Panc1 (cell line): ENCODE results near the gene SLC35F1. TPM values are rescaled to one million over a fixed set of nuclear protein-coding genes. Genes with fewer than 3 reads are reported as not detected.

ENCODE experiments used
- ATAC-seq: fragments of 200-7000 bp; cut with Tn5 transposase; 2 replicates; pipeline ENCODE4 v1.9.1; 2020; ENCODE audit warnings: mild to moderate bottlenecking, moderate library complexity
- BruUV-seq: library from RNA; stranded (reverse); fragments of 400-500 nt; replicated peaks from 2 replicates; lab custom pipeline; 2021; lab: Mats Ljungman, UMichigan
- CTCF ChIA-PET: fragments of 300-600 bp; sonication (Branson Sonifier 250); formaldehyde crosslinking; loops from one replicate; lab custom pipeline; 2022; ENCODE audit warnings: antibody characterized with exemption; lab: Charles Lee
- POLR2A ChIA-PET: fragments of 300-600 bp; sonication (Branson Sonifier 250); formaldehyde crosslinking; loops from one replicate; lab custom pipeline; 2022; ENCODE audit warnings: antibody characterized with exemption; lab: Charles Lee
- DNase-seq: peaks from one replicate; pipeline ENCODE4 v3.0.0-alpha.2; 2010; ENCODE audit warnings: low read depth, low spot score
- H3K27ac ChIP-seq: 2 replicates; pipeline ENCODE4 v1.5.1; 2011; ENCODE audit warnings: mild to moderate bottlenecking, low read length, inconsistent platforms
- H3K27me3 ChIP-seq: fragments of 200-500 bp; sonication (Bioruptor generic); 2 replicates; pipeline ENCODE4 v1.6.0; 2014; ENCODE audit warnings: low read length, inconsistent platforms; ENCODE audit not compliant: control insufficient read depth, insufficient read depth
- H3K36me3 ChIP-seq: fragments of 200-500 bp; sonication (Bioruptor generic); 2 replicates; pipeline ENCODE4 v1.5.1; 2014; ENCODE audit warnings: inconsistent platforms, mild to moderate bottlenecking, low read length, moderate library complexity; ENCODE audit not compliant: control insufficient read depth, insufficient read depth
- H3K4me1 ChIP-seq: 2 replicates; pipeline ENCODE4 v1.5.1; 2011; ENCODE audit warnings: inconsistent platforms, mild to moderate bottlenecking, low read length, moderate library complexity; ENCODE audit not compliant: control insufficient read depth, insufficient read depth
- H3K4me3 ChIP-seq, 2 experiments: 2 replicates each; pipeline ENCODE4 v1.5.1; 2011 to 2012; ENCODE audit warnings: low read depth in 2 of 2, low read length in 2 of 2, mild to moderate bottlenecking in 2 of 2, inconsistent platforms in 1 of 2, moderate library complexity in 1 of 2
- H3K9me3 ChIP-seq: fragments of 200-500 bp; sonication (Bioruptor generic); 2 replicates; pipeline ENCODE4 v1.5.1; 2014; ENCODE audit warnings: low read depth, mild to moderate bottlenecking, inconsistent platforms, low read length, moderate library complexity; ENCODE audit not compliant: control insufficient read depth, insufficient read depth
- POLR2AphosphoS5 ChIP-seq: IDR thresholded peaks from 2 replicates; pipeline ENCODE4 v1.6.1; 2012; ENCODE audit warnings: mild to moderate bottlenecking, low read depth, low read length, moderate library complexity
- SIN3A ChIP-seq: IDR thresholded peaks from 2 replicates; pipeline ENCODE4 v1.6.1; 2012; ENCODE audit warnings: low read depth, mild to moderate bottlenecking, low read length, moderate library complexity, borderline replicate concordance; ENCODE audit not compliant: insufficient read depth
- TCF7L2 ChIP-seq: IDR thresholded peaks from 2 replicates; pipeline ENCODE4 v1.6.1; 2011; ENCODE audit warnings: mild to moderate bottlenecking, low read depth, low read length, inconsistent platforms
- in situ Hi-C: cut with HindIII; loops from 2 replicates; pipeline ENCODE4 v1.10.0; 2016; ENCODE audit warnings: low sequenced_read_pairs, low pct_unique_long_range_greater_than_20kb
- intact Hi-C: fragments of 100-400 bp; cut with micrococcal nuclease; formaldehyde crosslinking; loops from one replicate; pipeline ENCODE4 v1.10.0; 2022; ENCODE audit not compliant: unreplicated experiment
- total RNA-seq: library from RNA; stranded (reverse); gene quantifications from one replicate; pipeline ENCODE4 v1.2.1, GENCODE V29; 2021; ENCODE audit not compliant: unreplicated experiment
- TF ChIP-seq, protein P1 (sequence below), 2 experiments: IDR thresholded peaks; 2 replicates each; pipeline ENCODE4 v1.6.1; 2011 to 2012; ENCODE audit warnings: low read depth in 2 of 2, control low read depth in 1 of 2, low read length in 1 of 2, mild to moderate bottlenecking in 1 of 2, moderate library complexity in 1 of 2; ENCODE audit not compliant: insufficient read depth in 1 of 2
- TF ChIP-seq, protein P2 (sequence below): fragments of 450-650 bp; IDR thresholded peaks from 2 replicates; pipeline ENCODE4 v1.5.1; 2017; ENCODE audit warnings: mild to moderate bottlenecking

The SLC35F1 gene
- total RNA-seq, 1 experiment from 2014 or later: not detected

DNA sequence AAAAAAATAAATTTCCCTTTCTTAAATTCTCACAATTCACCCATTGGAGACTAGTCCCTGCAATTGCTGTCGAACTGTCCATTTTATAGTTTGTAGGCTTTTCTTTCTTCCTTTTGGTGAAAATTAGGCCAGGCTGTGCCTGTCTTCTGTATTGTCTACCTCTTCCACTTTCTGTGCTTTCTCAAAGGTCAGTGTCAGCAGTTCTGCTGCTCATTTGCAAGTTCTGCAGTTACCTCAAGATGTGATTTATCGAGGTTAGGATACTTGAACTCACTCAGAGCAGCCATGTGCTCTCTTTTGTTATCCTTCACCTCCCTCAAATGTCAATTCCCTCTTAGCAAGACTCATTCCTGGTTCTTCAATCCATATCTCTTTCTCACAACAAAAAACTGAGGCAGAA, 179.1 kb downstream of the SLC35F1 start:
- ATAC-seq (no peak), DNase-seq (no peak)
- intact Hi-C loops: no loop called here
- H3K4me3 ChIP-seq: no peak overlapping the region
- no peaks in the 10 kb centered on the region for H3K36me3 ChIP-seq
- no peaks in the 10 kb centered on the region for H3K4me1 ChIP-seq
- no peaks in the 10 kb centered on the region for H3K27me3 ChIP-seq
- TF ChIP-seq, protein P1, sequence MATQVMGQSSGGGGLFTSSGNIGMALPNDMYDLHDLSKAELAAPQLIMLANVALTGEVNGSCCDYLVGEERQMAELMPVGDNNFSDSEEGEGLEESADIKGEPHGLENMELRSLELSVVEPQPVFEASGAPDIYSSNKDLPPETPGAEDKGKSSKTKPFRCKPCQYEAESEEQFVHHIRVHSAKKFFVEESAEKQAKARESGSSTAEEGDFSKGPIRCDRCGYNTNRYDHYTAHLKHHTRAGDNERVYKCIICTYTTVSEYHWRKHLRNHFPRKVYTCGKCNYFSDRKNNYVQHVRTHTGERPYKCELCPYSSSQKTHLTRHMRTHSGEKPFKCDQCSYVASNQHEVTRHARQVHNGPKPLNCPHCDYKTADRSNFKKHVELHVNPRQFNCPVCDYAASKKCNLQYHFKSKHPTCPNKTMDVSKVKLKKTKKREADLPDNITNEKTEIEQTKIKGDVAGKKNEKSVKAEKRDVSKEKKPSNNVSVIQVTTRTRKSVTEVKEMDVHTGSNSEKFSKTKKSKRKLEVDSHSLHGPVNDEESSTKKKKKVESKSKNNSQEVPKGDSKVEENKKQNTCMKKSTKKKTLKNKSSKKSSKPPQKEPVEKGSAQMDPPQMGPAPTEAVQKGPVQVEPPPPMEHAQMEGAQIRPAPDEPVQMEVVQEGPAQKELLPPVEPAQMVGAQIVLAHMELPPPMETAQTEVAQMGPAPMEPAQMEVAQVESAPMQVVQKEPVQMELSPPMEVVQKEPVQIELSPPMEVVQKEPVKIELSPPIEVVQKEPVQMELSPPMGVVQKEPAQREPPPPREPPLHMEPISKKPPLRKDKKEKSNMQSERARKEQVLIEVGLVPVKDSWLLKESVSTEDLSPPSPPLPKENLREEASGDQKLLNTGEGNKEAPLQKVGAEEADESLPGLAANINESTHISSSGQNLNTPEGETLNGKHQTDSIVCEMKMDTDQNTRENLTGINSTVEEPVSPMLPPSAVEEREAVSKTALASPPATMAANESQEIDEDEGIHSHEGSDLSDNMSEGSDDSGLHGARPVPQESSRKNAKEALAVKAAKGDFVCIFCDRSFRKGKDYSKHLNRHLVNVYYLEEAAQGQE (IDR thresholded peaks at IDR 0.05; ENCODE audit: insufficient read depth in 1 of 2, low read depth in 2 of 2, low read length in 1 of 2): no peak
- TF ChIP-seq, protein P2, sequence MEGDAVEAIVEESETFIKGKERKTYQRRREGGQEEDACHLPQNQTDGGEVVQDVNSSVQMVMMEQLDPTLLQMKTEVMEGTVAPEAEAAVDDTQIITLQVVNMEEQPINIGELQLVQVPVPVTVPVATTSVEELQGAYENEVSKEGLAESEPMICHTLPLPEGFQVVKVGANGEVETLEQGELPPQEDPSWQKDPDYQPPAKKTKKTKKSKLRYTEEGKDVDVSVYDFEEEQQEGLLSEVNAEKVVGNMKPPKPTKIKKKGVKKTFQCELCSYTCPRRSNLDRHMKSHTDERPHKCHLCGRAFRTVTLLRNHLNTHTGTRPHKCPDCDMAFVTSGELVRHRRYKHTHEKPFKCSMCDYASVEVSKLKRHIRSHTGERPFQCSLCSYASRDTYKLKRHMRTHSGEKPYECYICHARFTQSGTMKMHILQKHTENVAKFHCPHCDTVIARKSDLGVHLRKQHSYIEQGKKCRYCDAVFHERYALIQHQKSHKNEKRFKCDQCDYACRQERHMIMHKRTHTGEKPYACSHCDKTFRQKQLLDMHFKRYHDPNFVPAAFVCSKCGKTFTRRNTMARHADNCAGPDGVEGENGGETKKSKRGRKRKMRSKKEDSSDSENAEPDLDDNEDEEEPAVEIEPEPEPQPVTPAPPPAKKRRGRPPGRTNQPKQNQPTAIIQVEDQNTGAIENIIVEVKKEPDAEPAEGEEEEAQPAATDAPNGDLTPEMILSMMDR: no peak
- TF ChIP-seq POLR2AphosphoS5 (no peak), SIN3A (no peak), TCF7L2 (no peak)
- BruUV-seq: no TSS peak
- in situ Hi-C loops: no loop called here
- no peak overlapping the region for H3K27ac ChIP-seq
- CTCF ChIA-PET: no interaction called here
- H3K9me3 ChIP-seq: no peaks in the 10 kb centered on the region
- POLR2A ChIA-PET: no interaction called here

DNA sequence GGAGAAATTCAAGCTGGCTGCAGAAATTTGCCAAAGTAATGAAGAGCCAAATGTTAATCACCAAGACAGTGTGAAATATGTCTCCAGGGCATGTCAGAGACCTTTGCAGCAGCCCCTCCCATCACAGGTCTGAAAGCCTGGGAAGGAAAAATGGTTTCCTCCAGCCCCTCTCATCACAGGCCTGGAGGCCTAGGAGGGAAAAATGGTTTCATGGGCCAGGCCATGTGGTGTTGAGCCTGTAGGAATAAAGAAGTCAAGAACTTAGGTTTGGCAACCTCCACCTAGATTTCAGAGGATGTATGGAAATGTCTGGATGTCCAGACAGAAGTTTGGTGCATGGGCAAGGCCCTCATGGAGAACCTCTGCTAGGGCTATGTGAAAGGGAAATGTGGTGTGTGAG, 185.0 kb downstream of the SLC35F1 start:
- POLR2A ChIA-PET: no interaction called here
- intact Hi-C loops (no loop called here), in situ Hi-C loops (no loop called here)

More for the DNA sequence above, 185.0 kb downstream of the SLC35F1 start:
- H3K36me3 ChIP-seq: no peaks in the 10 kb centered on the region
- no peak for DNase-seq
- no peak overlapping the region for H3K4me3 ChIP-seq
- CTCF ChIA-PET: no interaction called here
- no peak overlapping the region for H3K27ac ChIP-seq
- H3K4me1 ChIP-seq: no peaks in the 10 kb centered on the region
- H3K27me3 ChIP-seq: no peaks in the 10 kb centered on the region
- ATAC-seq: no peak
- no TSS peak for BruUV-seq
- H3K9me3 ChIP-seq: no peaks in the 10 kb centered on the region
- TF ChIP-seq POLR2AphosphoS5: no peak
- TF ChIP-seq SIN3A: no peak
- TF ChIP-seq, protein P1 (IDR thresholded peaks at IDR 0.05; ENCODE audit: insufficient read depth in 1 of 2, low read depth in 2 of 2, low read length in 1 of 2): no peak
- no peak for TF ChIP-seq TCF7L2
- TF ChIP-seq, protein P2: no peak
